GM18870 (cell line): ENCODE results near the gene CTBP1.

Source experiments
- ATAC-seq: cut with Tn5 transposase; IDR thresholded peaks from one replicate; pipeline ENCODE4 v1.9.1; 2021; ENCODE audit warnings: moderate library complexity; ENCODE audit not compliant: unreplicated experiment

Gene CTBP1

GRCh38 chr4:1211891-1212545 is 36.9 kb downstream of the CTBP1 start:
- ATAC-seq, result no peak

- no peak for ATAC-seq
Observed at GRCh38 chr4:1211371-1211770, 37.6 kb downstream of the CTBP1 start.

- no peak for ATAC-seq
Observed at GRCh38 chr4:1210971-1211370, 38.0 kb downstream of the CTBP1 start.

GRCh38 chr4:1210241-1210841 is 38.6 kb downstream of the CTBP1 start:
- ATAC-seq, result no peak

- ATAC-seq, result no peak
Observed at GRCh38 chr4:1209821-1210220, 39.1 kb downstream of the CTBP1 start.

- ATAC-seq, result no peak
Observed at GRCh38 chr4:1208970-1209704, 39.8 kb downstream of the CTBP1 start.

- ATAC-seq, result no peak
Observed at GRCh38 chr4:1208266-1208961, 40.5 kb downstream of the CTBP1 start.

GRCh38 chr4:1207603-1208265 is 41.2 kb downstream of the CTBP1 start:
- no peak for ATAC-seq

- no peak for ATAC-seq
Observed at GRCh38 chr4:1207157-1207470, 41.8 kb downstream of the CTBP1 start.

- ATAC-seq, result no peak
Observed at GRCh38 chr4:1206299-1207156, 42.4 kb downstream of the CTBP1 start.

- no peak for ATAC-seq
Observed at GRCh38 chr4:1205586-1206298, 43.2 kb downstream of the CTBP1 start.

GRCh38 chr4:1204828-1205585 is 43.9 kb downstream of the CTBP1 start:
- ATAC-seq, result no peak

GRCh38 chr4:1204286-1204827 is 44.6 kb downstream of the CTBP1 start:
- ATAC-seq, result no peak

- no peak for ATAC-seq
Observed at GRCh38 chr4:1203026-1203616, 45.8 kb downstream of the CTBP1 start.

- no peak for ATAC-seq
Observed at GRCh38 chr4:1202526-1203011, 46.4 kb downstream of the CTBP1 start.

GRCh38 chr4:1201851-1202525 is 46.9 kb downstream of the CTBP1 start:
- no peak for ATAC-seq

- peak; percentile 3 for ATAC-seq
Observed at GRCh38 chr4:1200425-1201035, 48.4 kb downstream of the CTBP1 start.
